ENCODE results near the gene IER3IP1.
"Not testable (repeated sequence)": the region's sequence is repeated elsewhere in the genome, so short reads cannot be mapped to it uniquely, and the experiment has no call there.

The IER3IP1 gene, protein sequence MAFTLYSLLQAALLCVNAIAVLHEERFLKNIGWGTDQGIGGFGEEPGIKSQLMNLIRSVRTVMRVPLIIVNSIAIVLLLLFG

DNA sequence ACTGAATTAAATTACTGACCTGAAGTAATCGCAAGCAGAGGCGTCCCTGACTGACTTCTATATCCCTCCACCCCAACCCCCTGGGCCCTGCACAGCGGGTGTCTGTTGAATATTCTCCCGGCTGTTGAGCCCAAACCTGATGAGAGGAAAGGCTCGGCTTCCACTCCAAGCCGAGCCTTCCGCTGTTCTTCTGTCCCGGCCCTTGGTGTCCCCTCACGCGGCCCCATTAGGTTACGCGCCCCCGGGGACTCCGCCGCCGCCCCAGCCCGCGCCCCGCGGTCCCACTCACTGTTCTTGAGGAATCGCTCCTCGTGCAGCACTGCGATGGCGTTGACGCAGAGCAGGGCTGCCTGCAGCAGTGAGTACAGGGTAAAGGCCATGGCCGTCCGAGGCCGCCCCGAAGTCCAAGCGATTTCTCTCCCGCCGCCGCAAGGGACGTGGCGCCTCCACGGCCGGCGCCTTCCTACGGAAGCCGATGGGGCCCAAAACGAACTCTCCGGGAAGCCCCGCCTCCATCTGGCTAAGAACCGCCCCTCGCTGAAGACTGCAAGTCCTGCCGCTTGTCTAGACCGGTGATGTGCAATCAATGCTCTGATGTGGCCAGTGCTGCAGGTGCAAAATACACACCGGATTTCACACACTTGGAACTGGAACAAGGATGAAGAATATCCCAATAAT, at the start of gene IER3IP1:
Gene IER3IP1, minus strand, starts transcription at position 467 of the 678 bp plus-strand sequence. Its CDS starts 87 bp downstream, at position 380.
- DNase-seq, result peak; percentile 89

DNA sequence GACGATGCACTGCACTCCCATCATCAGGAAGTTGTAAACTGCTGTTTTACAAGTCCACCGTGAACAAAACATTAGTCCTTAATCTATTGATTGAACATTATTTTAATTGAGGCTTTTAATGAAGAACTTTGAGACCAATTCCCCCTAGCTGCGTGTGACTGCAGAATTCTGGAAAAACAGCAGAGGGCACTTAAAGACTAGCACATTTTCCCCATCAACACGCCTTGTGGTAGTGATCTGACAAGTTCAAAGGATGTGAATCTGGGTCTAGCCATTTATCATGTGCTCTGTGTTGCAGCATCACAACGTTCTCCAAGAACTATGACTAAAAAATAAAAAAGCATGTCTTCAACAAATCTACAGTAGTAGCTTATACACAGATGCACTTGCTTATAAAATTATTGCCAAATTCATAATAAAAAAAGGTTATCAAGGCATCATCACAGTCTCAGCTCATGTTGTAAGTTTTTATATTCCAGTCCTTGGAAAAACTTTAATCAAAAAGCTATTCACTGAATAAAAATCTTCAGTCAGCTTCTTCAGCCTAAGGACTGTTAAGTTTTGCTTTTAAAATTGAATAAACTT, 39.5 kb upstream of the IER3IP1 start:
- peak; percentile 64 for DNase-seq

DNA sequence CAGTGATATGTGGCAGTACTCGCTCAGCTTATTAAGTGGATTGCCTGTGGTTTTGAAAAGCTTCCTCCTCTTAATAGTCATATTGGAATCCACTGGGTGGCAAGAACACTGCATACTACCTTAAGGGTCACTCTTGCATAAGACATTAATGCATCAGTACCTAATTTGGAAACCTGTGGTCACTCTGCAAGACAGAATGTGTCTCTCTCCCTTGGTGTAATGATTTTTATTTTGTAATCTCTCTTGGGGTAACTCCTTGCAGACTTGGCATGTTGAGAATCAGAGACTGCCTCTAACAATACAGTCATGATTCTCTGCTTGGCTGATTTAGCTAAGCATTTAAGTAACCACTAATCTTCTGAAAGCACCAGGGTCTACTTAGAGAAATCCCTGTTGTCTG, 33.0 kb upstream of the IER3IP1 start:
- DNase-seq, result no peak

DNA sequence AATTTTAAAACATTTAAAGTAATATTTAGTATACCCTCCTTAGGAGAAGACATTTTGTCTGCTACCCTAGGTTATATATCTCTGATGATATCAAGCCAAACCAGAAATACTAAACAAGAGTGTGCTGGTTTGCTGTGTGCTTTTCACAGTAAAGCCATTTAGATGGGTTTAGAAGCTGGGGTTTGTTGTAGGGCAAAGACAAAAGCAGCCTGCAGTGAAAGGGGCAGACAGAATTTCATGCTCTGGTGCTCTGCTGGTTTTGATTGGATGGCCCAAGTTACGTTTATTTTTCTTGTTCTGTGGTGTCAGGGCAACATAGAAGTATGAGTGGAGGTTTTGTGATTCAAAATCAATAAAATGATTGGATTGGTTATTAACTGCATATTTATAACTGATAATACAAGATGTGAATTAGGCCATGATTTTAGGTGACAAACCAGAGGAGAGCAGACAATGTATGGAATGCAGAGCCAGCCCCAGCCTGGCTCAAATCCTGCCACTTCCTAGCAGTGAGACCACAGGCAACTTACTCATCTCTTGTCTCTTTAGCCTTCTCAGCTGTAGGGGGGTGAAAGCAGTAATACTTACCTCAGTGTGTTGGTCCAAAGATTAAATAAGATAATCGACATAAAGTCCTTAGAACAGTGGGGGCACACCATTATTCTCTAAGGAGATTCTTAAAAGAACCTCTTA, 30.9 kb upstream of the IER3IP1 start:
- no peak for DNase-seq

DNA sequence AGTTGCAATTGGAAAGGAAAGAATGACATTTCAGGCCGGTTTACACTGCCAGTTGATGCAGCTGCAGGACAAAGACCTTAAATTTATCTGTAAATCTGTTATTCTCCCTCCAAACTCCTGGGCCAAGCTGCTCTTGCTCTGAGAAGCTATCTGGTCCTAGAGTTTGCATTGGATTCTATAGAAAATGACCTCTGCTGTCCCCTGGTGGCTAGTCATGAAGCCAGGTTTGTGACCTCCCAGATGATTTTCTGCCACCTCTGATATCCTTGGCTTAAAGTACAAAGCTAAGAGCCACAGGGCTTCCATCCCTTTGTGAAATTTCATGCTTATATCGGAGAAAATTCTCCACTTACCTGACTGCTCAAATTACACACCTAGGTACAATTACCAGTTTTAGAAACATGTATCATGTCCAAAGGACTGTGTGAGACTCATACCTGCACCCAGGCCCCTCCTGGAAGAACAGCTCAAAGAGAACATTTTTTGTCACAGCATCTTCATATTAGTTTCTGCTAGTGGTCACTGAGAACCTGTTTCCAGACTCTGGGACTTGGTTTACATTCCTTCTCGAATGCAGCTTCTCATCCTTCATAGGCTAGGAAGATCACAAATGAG, 28.9 kb upstream of the IER3IP1 start:
- peak; percentile 35 for DNase-seq

DNA sequence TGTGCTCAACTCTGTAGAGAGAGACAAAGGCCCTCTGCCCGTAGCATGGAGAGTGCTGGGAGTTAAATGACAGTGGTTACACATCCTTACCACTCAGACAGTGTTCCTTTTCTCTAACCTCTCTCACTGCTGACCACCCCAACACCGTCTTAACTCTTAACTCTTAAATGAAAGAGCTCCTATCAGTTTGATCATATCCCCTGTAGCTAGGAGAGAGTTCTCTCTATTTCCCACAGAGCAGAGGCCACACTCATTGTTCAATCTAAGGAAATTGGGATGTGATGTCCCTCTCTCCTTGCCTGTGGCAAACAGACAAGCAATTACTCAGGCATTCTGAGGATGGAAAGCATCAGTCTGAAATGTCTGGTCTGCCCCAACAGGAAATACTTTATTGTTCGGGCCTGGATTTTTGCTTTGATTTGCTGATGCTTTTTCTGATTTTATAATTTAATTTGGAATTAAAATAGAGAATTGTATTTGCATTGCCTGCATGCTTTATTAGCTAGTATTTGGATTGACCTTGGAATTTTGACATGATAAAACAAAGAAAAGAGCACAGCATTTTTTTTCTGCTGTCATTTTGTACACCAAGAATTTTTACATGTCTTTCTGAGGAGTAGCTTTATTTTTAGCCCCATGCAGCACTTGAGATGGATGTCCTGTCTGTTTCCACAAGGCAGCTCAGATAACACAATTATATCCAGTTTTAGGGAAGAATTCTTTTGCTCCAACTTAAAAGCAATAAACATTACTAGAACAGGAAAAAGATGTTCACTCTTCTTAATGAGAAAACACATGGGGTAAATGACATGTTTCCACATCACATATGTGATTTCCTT, 27.7 kb upstream of the IER3IP1 start:
- no peak for DNase-seq

DNA sequence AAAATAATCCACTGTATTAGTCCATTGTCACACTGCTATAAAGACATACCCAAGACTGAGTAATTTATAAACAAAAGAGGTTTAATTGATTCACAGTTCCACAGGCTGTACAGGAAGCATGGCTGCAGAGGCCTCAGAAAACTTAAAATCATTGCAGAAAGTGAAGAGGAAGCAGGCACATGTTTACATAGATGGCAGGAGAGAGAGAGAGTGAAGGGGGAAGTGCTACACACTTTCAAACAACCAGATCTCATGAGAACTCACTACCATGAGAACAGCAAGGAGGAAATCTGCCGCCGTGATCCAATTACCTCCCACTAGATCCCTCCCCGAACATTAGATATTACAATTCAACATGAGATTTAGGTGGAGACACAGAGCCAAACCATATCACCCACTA, 19.8 kb upstream of the IER3IP1 start:
- DNase-seq, result not testable (repeated sequence)

DNA sequence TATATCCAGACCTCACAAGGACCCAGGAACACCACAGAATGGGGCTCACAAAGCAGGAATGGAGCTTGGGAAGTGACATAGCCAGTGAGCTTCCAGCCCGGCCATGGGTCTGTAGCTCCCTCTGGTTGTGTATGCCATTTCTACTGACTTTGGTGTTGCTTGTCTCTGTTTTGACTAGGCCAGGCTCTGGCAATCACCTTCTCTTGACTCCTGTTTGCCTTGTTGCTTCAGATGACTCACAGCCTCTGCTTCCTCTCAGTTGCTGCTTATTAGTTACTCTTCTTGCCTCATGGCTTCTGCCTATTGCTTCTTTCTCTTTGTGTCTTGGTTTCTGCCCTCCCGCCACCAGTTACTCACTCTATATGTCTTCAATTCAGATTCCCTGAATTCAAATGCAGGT, 15.8 kb upstream of the IER3IP1 start:
- DNase-seq, result no peak

DNA sequence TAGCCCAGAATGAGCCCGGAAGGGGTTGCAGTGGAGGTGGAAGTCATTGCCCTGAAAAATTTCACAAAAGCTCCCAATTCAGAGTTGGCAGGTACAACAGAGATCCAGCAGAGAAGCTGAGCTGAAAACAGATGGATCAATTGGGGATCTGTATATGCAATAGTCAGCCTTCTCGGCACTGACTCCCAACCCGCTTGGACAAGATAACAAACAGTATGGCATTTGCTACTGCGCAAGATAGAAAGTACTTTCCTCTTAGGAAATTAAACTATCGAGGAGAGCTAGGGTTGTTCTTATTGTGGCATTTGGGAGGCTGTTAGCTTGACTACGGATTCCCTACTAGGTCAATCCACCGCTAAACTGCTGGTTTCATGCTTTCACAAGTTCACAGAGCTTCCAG, 11.6 kb upstream of the IER3IP1 start:
- DNase-seq, result no peak

DNA sequence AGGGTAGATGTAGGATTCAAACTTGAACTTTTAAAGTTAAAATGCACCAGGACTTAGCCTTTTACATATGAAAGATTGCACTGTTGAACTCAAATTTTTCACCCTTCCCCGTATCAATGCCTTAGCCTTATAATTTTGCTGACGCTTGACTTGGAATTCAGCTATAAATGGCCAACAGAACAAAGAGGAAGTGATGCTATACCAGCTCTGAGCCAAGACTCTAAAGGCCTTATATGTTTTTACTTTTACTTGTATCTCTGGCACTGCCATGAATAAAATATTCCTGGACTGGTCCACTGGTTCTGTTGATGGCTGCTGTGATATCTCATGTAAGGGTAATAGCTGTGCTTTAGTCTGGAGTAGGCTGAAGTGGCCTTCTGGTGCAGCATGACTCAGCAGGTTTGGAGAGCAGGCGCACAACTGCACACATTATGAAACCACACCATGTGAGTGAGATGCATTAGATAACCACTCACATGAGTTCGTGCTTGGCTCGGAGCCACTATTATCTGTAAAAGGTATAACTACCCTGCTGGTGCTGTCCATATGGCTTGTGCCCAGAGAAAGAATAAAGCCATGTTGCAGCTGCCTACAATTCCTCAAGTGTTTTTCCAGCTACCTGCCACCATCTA, 8.4 kb upstream of the IER3IP1 start:
- no peak for DNase-seq

DNA sequence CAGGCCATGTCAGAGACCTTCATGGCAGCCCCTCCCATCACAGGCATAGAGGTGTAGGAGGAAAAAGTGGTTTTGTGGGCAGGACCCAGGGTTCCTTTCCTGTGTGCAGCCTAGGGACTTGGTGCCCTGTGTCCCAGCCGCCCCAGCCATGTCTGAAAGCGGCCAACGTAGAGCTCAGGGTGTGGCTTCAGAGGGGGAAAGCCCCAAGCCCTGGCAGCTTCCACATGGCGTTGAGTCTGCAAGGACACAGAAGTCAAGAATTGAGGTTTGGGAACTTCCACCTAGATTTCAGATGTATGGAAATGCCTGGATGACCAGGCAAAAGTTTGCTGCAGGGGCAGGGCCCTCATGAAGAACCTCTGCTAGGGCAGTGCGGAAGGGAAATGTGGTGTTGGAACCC, 6.0 kb upstream of the IER3IP1 start:
- DNase-seq, result not testable (repeated sequence)

DNA sequence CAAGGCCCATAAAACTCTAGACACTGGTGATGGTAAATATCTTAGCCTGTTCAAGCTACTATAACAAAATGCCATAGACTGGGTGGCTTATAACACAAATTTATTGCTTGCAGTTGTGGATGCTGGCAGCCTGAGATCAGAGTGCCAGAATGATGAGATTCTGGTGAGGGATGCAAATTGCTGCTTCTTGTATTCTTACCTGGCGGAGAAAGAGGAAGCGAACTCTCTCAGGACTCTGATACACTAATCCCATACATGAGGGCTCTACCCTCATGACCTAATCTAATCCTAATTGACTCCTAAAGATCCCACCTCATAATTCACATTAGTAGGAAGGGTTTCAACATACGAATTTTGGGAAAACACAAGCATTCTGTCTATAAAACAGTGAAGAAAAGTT, 4.6 kb upstream of the IER3IP1 start:
- no peak for DNase-seq

DNA sequence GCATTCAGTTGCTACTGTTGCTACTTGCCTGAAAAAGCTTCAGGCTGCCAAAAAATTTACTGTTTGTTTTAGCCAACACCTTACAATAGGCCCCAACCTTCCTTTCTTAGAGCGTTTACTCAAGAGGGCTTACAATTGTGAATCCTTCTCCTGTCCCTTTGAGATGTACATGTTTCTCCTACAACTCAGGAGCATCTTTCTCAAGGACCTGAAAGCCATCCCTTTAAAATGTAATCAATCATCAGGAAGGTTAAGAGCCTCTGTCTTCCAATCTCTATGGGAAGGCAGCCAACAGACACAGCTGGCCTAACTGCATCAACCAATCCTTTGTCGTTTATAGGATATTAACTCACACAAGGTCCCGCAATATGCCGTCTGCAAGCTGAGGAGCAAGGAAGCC, 3.4 kb upstream of the IER3IP1 start:
- DNase-seq, result peak; percentile 68

DNA sequence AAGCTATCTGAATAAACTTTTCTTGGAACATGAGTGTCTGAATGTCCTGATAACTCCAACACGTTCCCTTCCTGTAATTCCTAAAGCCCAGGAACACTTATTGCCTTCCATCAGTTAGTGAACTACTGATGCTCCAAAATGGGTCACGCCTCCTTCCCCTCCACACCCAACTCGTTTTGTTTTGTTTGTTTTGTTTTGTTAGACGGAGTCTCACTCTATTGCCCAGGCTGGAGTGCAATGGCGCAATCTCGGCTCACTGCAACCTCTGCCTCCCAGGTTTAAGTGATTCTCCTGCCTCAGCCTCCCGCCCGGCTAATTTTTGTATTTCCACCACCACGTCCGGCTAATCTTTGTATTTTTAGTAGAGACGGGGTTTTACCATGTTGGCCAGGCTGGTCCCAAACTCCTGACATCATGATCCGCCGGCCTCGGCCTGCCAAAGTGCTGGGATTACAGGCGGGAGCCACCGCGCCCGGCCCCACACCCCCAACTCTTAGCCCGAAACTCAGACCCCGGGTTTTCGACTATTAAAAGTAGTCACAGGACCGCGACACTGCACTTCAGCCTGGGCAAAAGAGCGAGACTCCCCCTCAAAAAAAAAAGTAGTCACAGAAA, 774 bp downstream of the IER3IP1 start:
- DNase-seq, result no peak

DNA sequence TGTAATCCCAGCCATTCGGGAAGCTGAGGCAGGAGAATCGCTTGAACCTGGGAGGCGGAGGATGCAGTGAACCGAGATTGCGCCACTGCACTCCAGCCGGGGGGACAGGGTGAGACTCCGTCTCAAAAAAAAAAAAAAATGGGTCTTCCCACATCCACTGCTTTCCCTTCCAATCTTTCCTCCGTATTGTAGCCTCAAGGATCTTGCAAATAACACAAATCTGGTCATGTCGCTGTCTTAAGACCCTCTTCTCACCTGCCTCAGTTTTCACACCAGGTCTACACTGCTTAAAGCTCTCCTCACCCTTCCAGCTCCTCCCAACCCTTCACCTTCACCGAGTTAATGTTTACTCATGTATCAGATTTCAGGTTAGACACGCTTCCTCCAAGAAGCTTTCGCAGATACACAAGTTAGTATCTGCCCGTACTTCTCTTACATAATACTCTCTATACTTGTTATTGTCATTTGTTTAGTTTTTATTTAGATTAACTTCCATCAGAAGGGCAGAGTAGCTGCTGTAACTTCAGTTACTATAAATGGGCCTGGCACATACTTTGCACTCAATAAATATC, 1.5 kb downstream of the IER3IP1 start:
- DNase-seq, result no peak

DNA sequence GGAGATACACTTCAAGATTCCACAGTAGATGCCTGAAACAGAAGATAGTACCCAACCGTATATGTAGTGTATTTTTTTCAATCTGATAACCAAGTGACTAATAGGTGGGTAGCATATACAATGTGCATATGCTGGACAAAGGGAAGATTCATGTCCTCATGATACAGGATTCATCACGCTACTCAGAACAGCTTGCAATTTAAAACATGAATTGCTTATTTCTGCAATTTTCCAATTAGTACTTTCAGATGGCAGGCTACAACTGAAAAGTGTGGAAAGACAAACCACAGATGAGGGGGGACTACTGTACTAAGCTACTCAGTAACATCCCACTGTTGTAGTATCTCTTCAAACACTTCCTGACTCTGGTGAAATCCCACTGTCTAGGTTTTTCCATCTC, 3.7 kb downstream of the IER3IP1 start:
- DNase-seq, result no peak

DNA sequence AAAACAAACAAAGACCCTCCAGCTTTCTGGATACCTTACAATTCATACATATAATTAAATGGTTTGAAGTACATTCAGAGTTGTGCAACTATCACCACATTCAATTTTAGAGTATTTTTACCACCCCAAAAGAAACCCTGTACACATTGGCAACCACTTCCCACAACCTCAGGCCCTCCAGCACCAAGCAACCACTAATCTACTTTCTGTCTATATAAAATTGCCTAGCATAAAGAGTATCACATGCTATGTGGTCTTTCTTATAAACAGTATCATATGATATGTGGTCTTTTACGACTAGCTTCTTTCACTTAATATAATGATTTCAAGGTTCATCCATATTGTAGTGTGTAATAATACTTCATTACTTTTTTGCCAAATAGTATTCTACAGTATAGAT, 7.3 kb downstream of the IER3IP1 start:
- DNase-seq, result no peak

DNA sequence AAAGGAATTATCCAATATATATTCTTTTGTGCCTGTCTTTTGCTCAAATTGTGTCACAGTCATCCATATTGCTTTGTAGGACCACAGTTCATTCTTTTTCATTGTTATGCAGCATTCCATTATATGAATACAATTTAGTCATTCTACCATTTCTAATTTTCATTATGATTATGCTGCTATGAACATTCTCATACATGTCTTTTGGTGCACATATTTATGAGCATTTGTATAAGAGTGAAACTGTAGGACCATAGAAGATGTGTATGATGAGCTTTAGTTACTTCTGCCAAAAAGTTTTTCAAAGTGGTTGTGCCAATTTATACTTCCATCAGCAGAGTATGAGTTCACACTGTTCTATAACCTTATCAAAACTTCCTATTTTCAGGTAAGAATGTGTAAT, 7.7 kb downstream of the IER3IP1 start:
- DNase-seq, result no peak

DNA sequence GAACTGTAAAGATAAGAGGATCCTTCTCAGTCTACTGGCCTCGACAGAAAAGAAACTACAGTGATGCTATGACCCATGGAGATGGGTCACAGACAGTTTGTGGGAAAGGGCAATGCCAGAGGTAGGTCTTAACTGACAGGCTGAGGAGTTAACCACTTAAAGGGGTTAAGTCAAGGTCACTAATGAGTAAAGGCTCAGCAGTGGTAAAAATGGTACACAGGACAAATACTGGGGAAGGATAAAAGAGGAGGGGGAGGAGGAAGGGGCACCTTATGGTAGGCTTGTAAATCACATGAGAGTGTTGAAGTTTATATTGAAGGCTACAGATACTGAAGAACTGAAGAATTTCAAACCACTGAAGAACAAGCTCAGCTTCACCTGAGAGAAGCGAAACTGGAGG, 9.9 kb downstream of the IER3IP1 start:
- DNase-seq, result no peak

DNA sequence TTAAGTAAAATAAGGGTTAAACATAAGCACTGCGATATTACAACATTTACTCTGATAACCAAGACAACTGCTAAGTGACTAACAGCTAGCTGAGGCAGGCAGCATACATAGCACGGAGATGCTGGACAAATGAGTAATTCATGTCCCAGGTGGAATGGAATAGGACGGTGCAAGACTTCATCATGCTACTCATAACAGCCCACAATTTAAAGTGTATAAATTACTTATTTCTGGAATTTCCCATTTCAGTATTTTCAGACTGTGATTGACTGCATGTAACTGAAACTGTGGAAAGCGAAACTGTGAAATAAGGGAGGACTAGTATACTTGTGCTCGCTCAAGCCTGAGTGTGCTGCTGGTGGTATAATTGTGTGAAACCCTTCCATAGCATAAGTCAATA, 12.9 kb downstream of the IER3IP1 start:
- DNase-seq, result no peak

DNA sequence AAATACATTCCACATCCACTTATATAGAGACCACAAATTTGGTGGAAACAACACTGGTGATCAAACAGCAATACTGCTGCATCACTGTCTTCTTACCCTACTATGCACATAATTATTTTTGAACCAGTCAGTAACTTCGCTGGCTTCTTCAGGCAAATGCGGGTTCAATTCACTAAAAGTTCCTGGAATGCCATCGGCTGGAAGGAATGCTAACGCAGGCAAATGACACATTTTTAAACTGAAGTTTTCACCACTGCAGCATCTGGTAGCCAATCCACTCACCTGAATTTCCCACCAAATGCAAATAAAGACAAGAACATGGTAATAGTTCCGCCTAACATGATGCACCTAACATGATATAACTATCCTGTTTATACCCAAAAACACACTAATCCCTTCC, 15.9 kb downstream of the IER3IP1 start:
- no peak for DNase-seq

DNA sequence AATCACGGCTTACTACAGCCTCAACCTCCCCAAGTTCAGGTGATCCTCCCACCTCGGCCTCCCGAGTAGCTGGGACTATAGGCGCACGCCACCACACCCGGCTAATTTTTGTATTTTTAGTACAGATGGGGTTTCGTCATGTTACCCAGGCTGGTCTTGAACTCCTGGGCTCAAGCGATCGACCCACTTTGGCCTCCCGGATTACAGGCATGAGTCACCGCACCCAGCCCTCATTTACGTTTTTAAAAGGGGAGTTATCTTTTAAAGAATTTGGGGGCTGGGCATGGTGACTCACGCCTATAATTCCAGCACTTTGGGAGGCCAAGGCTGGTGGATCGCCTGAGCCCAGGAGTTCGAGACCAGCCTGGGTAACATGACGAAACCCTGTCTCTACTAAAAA, 17.8 kb downstream of the IER3IP1 start:
- not testable (repeated sequence) for DNase-seq

Data from NCI-H1105 (cell line).